T-cell (primary cell): ENCODE results near the gene SEMA6C. TPM values are rescaled to one million over a fixed set of nuclear protein-coding genes. Genes with fewer than 3 reads are reported as not detected.
A peak's percentile ranks its signal among the peaks of the same experiment; 100 is the strongest.

Experiments used
- ATAC-seq, 4 experiments: fragments of 200-7000 bp in 3 of 4; fragments of 150-1000 bp in 1 of 4; cut with Tn5 transposase; replicated peaks in 1 of 4; 1 replicate in 3 of 4; 2 replicates in 1 of 4; pipeline ENCODE4 v1.10.0; 2021; ENCODE audit warnings: moderate library complexity in 3 of 4, mild to moderate bottlenecking in 2 of 4, moderate number of reproducible peaks in 1 of 4
- CTCF ChIA-PET, 2 donors: fragments of 300-600 bp; sonication (Branson Sonifier 250); formaldehyde crosslinking; loops; one replicate each; lab custom pipeline; 2022; ENCODE audit warnings: antibody characterized with exemption in 2 of 2; lab: Charles Lee
- POLR2A ChIA-PET, 2 donors: fragments of 300-600 bp; sonication (Branson Sonifier 250); formaldehyde crosslinking; loops; one replicate each; lab custom pipeline; 2022; ENCODE audit warnings: antibody characterized with exemption in 2 of 2; lab: Charles Lee
- DNase-seq, 35 experiments: peaks; one replicate each; pipeline versions ENCODE4 v3.0.0 to v3.0.0-alpha.2; 2013 to 2023
- H3K27ac ChIP-seq: one replicate; pipeline ENCODE4 v1.5.1; 2013; ENCODE audit warnings: low read length
- H3K27me3 ChIP-seq, 2 experiments: replicated peaks in 1 of 2; 1 replicate in 1 of 2; 2 replicates in 1 of 2; pipeline versions ENCODE4 v1.6.1 to v1.7.0; 2013; ENCODE audit warnings: low read length in 1 of 2, mixed read lengths in 1 of 2; ENCODE audit not compliant: control insufficient read depth in 2 of 2, insufficient read depth in 2 of 2; ENCODE audit errors: extremely low read depth in 1 of 2
- H3K36me3 ChIP-seq, 2 donors: 1 replicate in 1 of 2; 2 replicates in 1 of 2; pipeline versions ENCODE4 v1.6.1 to v1.7.0; 2013; ENCODE audit warnings: low read length in 1 of 2; ENCODE audit not compliant: control insufficient read depth in 2 of 2, insufficient read depth in 1 of 2; ENCODE audit errors: extremely low read depth in 1 of 2
- H3K4me1 ChIP-seq, 2 experiments: 1 replicate in 1 of 2; 2 replicates in 1 of 2; pipeline versions ENCODE4 v1.6.1 to v1.7.0; 2013; ENCODE audit warnings: low read length in 2 of 2, mixed read lengths in 1 of 2; ENCODE audit not compliant: insufficient read depth in 2 of 2, control insufficient read depth in 1 of 2; ENCODE audit errors: extremely low read depth in 1 of 2
- H3K4me3 ChIP-seq, 2 donors: 1 replicate in 1 of 2; 2 replicates in 1 of 2; pipeline versions ENCODE4 v1.5.1 to v1.7.0; 2013; ENCODE audit warnings: mild to moderate bottlenecking in 2 of 2, low read length in 1 of 2, moderate library complexity in 1 of 2; ENCODE audit not compliant: control insufficient read depth in 1 of 2; ENCODE audit errors: extremely low read depth in 1 of 2
- H3K9me3 ChIP-seq: 2 replicates; pipeline ENCODE4 v1.7.0; 2013
- H3K27ac Mint-ChIP-seq, 2 donors: one replicate each; pipeline ENCODE4 v1.8.0; 2020 to 2021; ENCODE audit warnings: mild to moderate bottlenecking in 2 of 2, mixed read lengths in 2 of 2
- H3K27me3 Mint-ChIP-seq, 2 donors: one replicate each; pipeline ENCODE4 v1.8.0; 2021 to 2022; ENCODE audit warnings: mixed read lengths in 2 of 2
- H3K36me3 Mint-ChIP-seq: one replicate; pipeline ENCODE4 v1.8.0; 2021; ENCODE audit warnings: mixed read lengths
- H3K4me1 Mint-ChIP-seq, 3 donors: one replicate each; pipeline ENCODE4 v1.8.0; 2020 to 2022; ENCODE audit warnings: mixed read lengths in 3 of 3, mild to moderate bottlenecking in 1 of 3
- H3K4me3 Mint-ChIP-seq, 3 donors: one replicate each; pipeline ENCODE4 v1.8.0; 2020 to 2022; ENCODE audit warnings: mild to moderate bottlenecking in 3 of 3, mixed read lengths in 3 of 3, moderate library complexity in 3 of 3
- H3K9me3 Mint-ChIP-seq, 3 donors: one replicate each; pipeline ENCODE4 v1.8.0; 2020 to 2022; ENCODE audit warnings: mixed read lengths in 3 of 3
- WGBS: methylation state at CpG from one replicate; pipeline ENCODE4 v1.1.5; 2013; ENCODE audit warnings: missing lambda C conversion rate; ENCODE audit not compliant: insufficient coverage; 5-methylcytosine and 5-hydroxymethylcytosine counted together
- total RNA-seq, 35 experiments: library from RNA in 6 of 35; stranded (reverse) in 6 of 35; fragments of 120-200 nt in 1 of 35; gene quantifications; one replicate each; pipeline versions ENCODE4 v1.2.1 to v1.2.4 and lab custom pipeline; 2013 to 2026

The SEMA6C gene
- total RNA-seq, 5 donors from 2014 or later (not counting 1 experiment from before 2014, with no cell fraction given) = 2.5 to 11.5 (median 8.5) TPM

- Mint-ChIP-seq H3K27me3 (no peaks in the 10 kb centered on the region), H3K9me3 (no peaks in the 10 kb centered on the region), H3K4me3 (no peak within 1 kb of the TSS), H3K4me1 (peaks cover 0 to 10% (median 2%) of the 10 kb centered on the region in 3 donors), H3K27ac (peak within 1 kb of the TSS; percentile 34 to 48), H3K36me3 (peaks cover 51% of the 10 kb centered on the region)
- POLR2A ChIA-PET = interaction anchor here in 1 of 2 donors (0.5 kb wide), 2 partner anchors 14 to 53 kb away, joined by 3 to 5 read pairs; partner anchors contain the start of gene VPS72
- peak in 3 of 4 experiments; percentile 47 to 70 (median 61) for ATAC-seq
- Histone ChIP-seq H3K27ac (no peak within 1 kb of the TSS), H3K4me1 (no peaks in the 10 kb centered on the region), H3K4me3 (no peak within 1 kb of the TSS), H3K9me3 (no peaks in the 10 kb centered on the region), H3K27me3 (no peaks in the 10 kb centered on the region), H3K36me3 (peaks cover 18 to 70% of the 10 kb centered on the region in 2 donors)
- no peak for DNase-seq
- CTCF ChIA-PET = interaction anchor here in 1 of 2 donors (0.7 kb wide), 3 partner anchors 28 to 151 kb away, joined by 3 read pairs; no protein-coding TSS in a partner anchor
- no CpG with 5 or more reads among the region's 4 CpGs for WGBS
These were observed 29.4 kb upstream of the SEMA6C start, which contains the start of gene TMOD4 for GRCh38 chr1:151175863-151176262. Gene TMOD4, minus strand, starts transcription at chr1:151175981. Its CDS starts 1,106 bp downstream, at chr1:151174875.

- H3K27me3 ChIP-seq = no peaks in the 10 kb centered on the region
- WGBS = 100% methylated on average over 1 of the region's 6 CpGs
- Mint-ChIP-seq H3K36me3 (peaks cover 52% of the 10 kb centered on the region), H3K27me3 (no peaks in the 10 kb centered on the region), H3K9me3 (no peaks in the 10 kb centered on the region), H3K4me3 (no peak overlapping the region), H3K4me1 (peaks cover 0 to 10% (median 2%) of the 10 kb centered on the region in 3 donors), H3K27ac (peak overlapping the region in 1 of 2 donors; percentile 48)
- no peak overlapping the region for H3K27ac ChIP-seq
- peaks cover 13 to 72% of the 10 kb centered on the region in 2 donors for H3K36me3 ChIP-seq
- DNase-seq (no peak), ATAC-seq (no peak)
- H3K4me3 ChIP-seq = no peak overlapping the region
- CTCF ChIA-PET = no interaction called here
- H3K9me3 ChIP-seq = no peaks in the 10 kb centered on the region
- H3K4me1 ChIP-seq = no peaks in the 10 kb centered on the region
- POLR2A ChIA-PET = interaction anchor here in 1 of 2 donors (0.5 kb wide), 1 partner anchor 54 kb away, joined by 3 read pairs; no protein-coding TSS in a partner anchor
These were observed 28.8 kb upstream of the SEMA6C start for GRCh38 chr1:151175041-151175741.

GRCh38 chr1:151171190-151171589 lies 24.8 kb upstream of the SEMA6C start:
- H3K27ac ChIP-seq = no peak overlapping the region
- POLR2A ChIA-PET = no interaction called here
- peaks cover 49% of the 10 kb centered on the region for H3K36me3 Mint-ChIP-seq
- WGBS = 71% methylated on average over 1 of the region's 5 CpGs
- H3K4me3 ChIP-seq = no peak overlapping the region
- peaks cover 14 to 19% (median 16%) of the 10 kb centered on the region in 3 donors for H3K4me1 Mint-ChIP-seq
- no peaks in the 10 kb centered on the region for H3K27me3 ChIP-seq
- no peaks in the 10 kb centered on the region for H3K9me3 Mint-ChIP-seq
- H3K27ac Mint-ChIP-seq = peak overlapping the region in 1 of 2 donors; percentile 1
- peaks cover 5 to 13% of the 10 kb centered on the region in 2 experiments for H3K4me1 ChIP-seq
- H3K4me3 Mint-ChIP-seq = no peak overlapping the region
- ATAC-seq (no peak), DNase-seq (no peak)
- no peaks in the 10 kb centered on the region for H3K27me3 Mint-ChIP-seq
- peaks cover 7 to 69% of the 10 kb centered on the region in 2 donors for H3K36me3 ChIP-seq
- CTCF ChIA-PET = no interaction called here
- no peaks in the 10 kb centered on the region for H3K9me3 ChIP-seq

GRCh38 chr1:151167116-151167515 lies 20.7 kb upstream of the SEMA6C start:
- peaks cover 41% of the 10 kb centered on the region for H3K36me3 Mint-ChIP-seq
- no peaks in the 10 kb centered on the region for H3K9me3 Mint-ChIP-seq
- Histone ChIP-seq H3K27me3 (no peaks in the 10 kb centered on the region), H3K9me3 (no peaks in the 10 kb centered on the region), H3K4me1 (peaks cover 7 to 31% of the 10 kb centered on the region in 2 experiments), H3K36me3 (peaks cover 7 to 51% of the 10 kb centered on the region in 2 donors), H3K4me3 (no peak overlapping the region), H3K27ac (no peak overlapping the region)
- POLR2A ChIA-PET = no interaction called here
- CTCF ChIA-PET = interaction anchor here in 1 of 2 donors (1.2 kb wide), 1 partner anchor 173 kb away, joined by 3 read pairs; no protein-coding TSS in a partner anchor
- H3K27me3 Mint-ChIP-seq = peaks cover 0 to 3% of the 10 kb centered on the region in 2 donors
- H3K4me3 Mint-ChIP-seq = peak overlapping the region; percentile 85 to 99 (median 98)
- 78% methylated on average over 1 of the region's 6 CpGs for WGBS
- DNase-seq (no peak), ATAC-seq (no peak)
- H3K4me1 Mint-ChIP-seq = peaks cover 43 to 48% (median 45%) of the 10 kb centered on the region in 3 donors
- peak overlapping the region; percentile 63 to 98 for H3K27ac Mint-ChIP-seq

- no peaks in the 10 kb centered on the region for H3K9me3 Mint-ChIP-seq
- Histone ChIP-seq H3K4me1 (peaks cover 10 to 34% of the 10 kb centered on the region in 2 experiments), H3K9me3 (no peaks in the 10 kb centered on the region), H3K27me3 (no peaks in the 10 kb centered on the region), H3K36me3 (peaks cover 7 to 53% of the 10 kb centered on the region in 2 donors), H3K27ac (peak overlapping the region; percentile 53), H3K4me3 (peak overlapping the region; percentile 88 to 99)
- 0% methylated on average over 4 of the region's 15 CpGs for WGBS
- peaks cover 49 to 53% (median 51%) of the 10 kb centered on the region in 3 donors for H3K4me1 Mint-ChIP-seq
- peaks cover 47% of the 10 kb centered on the region for H3K36me3 Mint-ChIP-seq
- ChIA-PET POLR2A (interaction anchor here in 1 of 2 donors (1.1 kb wide), 1 partner anchor 24 kb away, joined by 5 read pairs; the partner anchor contains the start of gene VPS72), CTCF (interaction anchor here (0.5 to 2.0 kb wide), 5 partner anchors 10 to 72 kb away, joined by 3 to 12 read pairs (median 4); partner anchors contain the start of genes TNFAIP8L2 (in 1 of the 2) and VPS72 (in 1 of the 2))
- peak overlapping the region; percentile 94 to 98 for H3K27ac Mint-ChIP-seq
- peaks cover 0 to 3% of the 10 kb centered on the region in 2 donors for H3K27me3 Mint-ChIP-seq
- no peak for DNase-seq
- H3K4me3 Mint-ChIP-seq = peak overlapping the region; percentile 85 to 99 (median 98)
- no peak for ATAC-seq
These were observed 20.1 kb upstream of the SEMA6C start for GRCh38 chr1:151166505-151166956.
